Activated CD4-positive, alpha-beta T cell treated with anti-CD3 and anti-CD28 coated beads, Interleukin-2, amount 50 U/mL, for 48 hours (primary cell): ENCODE data around the gene PPIF.
"Not testable (repeated sequence)": the region's sequence is repeated elsewhere in the genome, so short reads cannot be mapped to it uniquely, and the experiment has no call there.

Source experiments
- DNase-seq, 2 experiments: peaks; one replicate each; pipeline ENCODE4 v3.0.0-alpha.2; 2020

PPIF gene

DNA sequence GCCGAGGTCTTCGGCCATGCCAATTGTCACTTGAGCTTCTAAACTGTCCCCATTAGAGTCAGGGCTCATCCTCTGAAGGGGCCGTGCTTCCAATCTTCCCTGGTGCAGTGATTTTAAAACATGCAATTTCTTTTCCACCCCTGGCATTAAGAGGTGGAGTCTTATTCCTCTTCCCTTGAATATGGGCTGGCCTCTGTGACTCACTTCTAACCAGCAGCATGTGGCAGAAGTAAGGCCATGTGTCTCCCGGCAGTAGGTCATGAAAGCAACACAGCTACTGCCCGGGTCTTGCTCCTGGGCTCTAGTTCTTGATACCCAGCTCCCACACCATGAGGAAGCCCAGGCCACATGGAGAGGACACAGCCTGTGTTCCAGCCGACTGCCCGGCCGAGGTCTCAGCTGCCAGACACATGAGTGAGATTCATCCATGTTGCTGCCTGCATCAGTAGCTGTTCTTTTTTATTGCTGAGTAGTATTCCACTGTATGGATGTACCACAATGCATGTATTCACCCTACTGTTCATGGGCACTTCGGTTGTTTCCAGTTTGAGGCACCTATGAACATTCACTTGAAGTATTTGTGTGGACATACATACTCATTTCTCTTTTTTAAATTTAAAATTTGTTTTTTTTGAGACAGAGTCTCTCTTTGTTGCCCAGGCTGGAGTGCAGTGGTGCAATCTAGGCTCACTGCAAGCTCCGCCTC is 14.5 kb upstream of the PPIF start:
- DNase-seq: not testable (repeated sequence)

DNA sequence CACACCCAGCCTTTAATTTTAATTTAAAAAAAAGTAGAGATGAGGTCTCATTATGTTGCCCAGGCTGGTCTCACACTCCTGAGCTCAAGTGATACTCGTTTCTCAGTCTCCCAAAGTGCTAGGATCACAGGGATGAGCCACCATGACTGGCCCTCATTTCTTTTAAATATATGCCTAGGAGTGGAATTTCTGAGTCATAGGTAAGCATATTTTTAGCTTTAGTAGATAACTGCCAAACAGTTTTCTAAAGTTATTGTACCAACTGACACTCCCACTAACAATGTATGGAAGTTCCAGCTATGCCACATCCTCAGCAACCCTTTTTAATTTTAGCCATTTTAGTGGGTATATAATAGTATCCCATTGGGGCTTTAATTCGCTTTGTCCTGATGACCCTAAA is 13.8 kb upstream of the PPIF start:
- DNase-seq: no peak

DNA sequence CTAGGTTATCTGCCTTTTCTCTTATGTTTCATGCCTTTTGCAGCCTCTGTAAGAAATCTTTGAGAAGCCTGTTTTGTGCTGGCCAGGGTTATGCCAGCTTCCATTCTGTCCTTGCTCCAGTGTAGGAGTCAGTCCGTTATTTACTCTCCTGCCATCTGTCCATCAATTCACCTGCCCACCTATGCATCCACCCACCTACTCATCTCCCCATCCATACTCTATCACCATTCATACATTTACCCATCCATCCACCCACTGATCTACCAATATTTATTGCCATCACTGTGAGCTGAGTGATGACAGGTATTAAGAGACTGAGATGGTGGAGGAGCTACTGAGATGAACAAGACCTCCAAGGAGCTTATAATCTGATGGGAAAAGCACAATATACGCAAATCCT is 12.7 kb upstream of the PPIF start:
- no peak for DNase-seq

DNA sequence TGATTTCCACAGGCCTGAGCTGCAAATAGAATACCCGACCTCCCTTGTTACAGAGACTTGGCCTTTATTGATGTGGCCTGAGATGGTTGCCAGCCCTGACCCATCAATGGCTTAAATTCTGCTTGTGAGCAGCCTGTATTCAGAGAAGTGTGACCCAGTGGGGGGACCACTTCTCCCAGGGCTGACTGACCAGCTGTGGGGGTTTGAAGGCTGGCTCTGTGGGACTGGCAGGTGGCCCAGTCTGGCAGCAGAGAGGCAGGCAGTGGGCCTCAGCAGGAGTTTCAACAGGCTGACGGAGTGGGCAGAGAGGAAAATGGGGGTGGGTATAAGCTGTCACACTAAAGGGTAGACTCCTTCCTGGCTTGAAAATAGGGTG is 12.2 kb upstream of the PPIF start:
- DNase-seq: no peak

DNA sequence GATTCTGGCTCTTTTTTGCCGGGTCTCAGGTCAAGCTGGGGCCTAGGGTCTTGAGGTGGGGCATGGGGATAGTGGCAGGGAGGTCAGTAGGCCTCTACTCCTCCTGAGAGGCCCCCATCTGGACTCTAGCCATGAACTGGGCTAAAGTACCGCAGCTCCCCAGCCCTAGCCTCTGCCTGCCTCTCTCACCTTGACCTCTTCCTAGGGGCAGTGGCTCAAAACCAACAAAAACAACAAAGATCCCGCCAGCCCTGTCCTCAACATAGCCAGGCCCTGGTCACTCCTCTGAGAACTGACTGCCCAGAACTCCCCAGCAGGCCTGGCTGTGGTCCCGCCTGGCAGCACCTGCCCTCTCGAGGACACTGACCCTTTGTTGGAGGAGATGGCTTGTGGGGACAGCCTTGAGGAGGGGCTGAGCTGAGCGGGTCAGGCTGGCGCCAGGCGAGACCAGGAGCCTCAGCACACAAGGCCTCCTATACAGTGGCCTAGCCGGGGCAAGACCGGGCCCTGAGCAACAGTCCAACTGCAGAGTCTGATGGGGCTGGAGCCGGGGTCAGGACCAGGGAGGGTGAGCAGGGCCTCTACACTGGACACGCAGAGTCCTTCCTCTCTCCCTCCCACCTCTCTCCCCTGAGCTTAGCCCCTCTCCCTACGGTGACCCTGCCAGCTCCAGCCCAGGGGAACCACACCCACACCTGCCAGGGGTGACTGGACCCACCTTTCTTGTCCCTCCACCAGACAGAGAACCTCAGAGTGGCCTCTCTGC is 11.6 kb upstream of the PPIF start:
- DNase-seq: no peak

GRCh38 chr10:79336276-79336675 is 11.0 kb upstream of the PPIF start:
- no peak for DNase-seq

DNA sequence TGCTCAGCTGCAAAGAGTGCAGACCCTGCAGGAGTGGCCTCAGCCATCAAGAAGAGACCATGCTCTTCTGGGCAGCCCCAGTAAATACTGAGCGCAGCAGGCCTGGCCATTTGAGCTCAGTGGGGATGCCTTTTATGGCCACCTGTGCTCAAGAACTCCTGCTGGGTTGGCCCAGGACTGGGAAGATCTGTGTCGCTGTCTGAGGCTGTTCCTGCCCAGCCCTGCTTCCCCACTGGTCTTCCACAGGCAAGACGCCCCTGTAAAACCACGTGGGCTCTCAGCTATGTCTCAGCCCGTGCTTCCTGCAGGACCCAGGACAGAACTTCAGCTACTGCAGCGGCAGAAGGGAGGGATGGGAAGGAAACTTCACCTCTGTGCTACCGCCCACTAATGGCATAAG is 10.5 kb upstream of the PPIF start:
- DNase-seq: no peak

GRCh38 chr10:79337783-79338469 is 9.3 kb upstream of the PPIF start:
- not testable (repeated sequence) for DNase-seq

GRCh38 chr10:79339266-79339665 is 8.0 kb upstream of the PPIF start:
- no peak for DNase-seq

GRCh38 chr10:79340646-79341244 is 6.5 kb upstream of the PPIF start:
- DNase-seq: no peak

GRCh38 chr10:79342295-79342761 is 4.9 kb upstream of the PPIF start:
- DNase-seq: no peak

DNA sequence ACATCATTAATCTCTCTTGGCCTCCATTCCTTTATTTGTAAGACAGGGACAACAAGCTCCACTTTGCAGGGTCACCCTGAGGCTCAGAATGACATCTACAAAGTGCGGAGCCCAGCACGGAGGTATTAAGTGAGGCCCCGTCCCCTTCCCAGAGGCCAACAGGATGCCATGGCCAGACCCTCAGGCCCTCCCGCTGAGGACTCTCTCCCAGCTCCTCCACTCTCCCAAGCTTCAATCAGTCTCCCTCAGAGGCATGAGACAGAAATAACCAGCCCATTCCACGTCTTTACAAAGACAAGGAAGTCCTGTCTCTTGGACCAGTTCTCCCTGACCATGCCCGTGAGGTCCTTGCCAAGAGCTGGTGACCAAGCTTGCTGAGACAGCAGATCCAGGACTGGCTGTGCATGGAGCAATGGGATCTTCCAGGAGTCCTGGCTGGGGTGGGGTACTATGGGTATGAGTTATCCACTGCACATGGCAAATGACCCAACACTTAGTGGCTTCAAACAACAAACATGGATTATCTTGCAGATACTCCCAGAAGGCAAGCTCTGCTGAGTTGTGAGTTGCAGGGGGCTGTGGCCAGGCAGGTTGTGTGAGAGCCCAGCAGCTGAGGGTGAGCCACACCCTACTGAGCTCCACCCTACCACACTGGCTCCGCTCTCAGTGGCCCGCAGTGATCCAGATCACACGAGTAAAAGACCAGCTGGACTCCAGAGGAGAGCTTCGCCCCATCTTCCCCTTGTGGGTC is 4.3 kb upstream of the PPIF start:
- DNase-seq: no peak

DNA sequence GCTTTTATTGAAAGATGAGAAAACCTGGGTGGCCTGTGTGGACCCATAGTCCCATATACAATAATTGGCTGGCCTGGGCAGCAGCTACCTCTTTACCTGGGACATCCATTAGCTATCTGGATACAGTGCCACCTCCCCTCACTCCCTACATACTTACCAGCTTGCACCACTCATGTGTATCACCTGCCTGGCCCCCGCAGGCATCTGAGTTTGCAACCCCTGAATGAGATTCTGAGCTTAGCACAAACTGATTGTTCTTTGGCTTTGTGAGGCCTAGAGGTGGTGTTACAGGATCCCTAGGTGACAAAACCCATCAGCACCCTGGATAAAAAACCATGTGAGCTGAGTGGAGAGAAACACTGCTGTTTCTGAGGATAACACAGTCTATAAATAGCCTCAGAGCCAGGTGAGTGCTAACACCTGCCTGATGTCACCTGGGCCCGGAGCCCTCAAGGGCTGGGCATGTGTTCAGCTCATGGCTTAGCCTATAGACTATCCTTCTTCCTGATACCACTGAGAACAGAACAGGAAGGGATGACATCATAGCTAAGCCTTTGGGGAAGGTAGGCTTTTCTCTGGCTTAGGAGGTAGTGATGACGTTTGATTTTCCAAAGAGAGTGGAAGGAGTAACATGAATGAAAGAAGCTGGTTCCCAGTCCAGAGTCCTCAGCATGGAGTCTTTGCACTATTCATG is 2.6 kb upstream of the PPIF start:
- no peak for DNase-seq

DNA sequence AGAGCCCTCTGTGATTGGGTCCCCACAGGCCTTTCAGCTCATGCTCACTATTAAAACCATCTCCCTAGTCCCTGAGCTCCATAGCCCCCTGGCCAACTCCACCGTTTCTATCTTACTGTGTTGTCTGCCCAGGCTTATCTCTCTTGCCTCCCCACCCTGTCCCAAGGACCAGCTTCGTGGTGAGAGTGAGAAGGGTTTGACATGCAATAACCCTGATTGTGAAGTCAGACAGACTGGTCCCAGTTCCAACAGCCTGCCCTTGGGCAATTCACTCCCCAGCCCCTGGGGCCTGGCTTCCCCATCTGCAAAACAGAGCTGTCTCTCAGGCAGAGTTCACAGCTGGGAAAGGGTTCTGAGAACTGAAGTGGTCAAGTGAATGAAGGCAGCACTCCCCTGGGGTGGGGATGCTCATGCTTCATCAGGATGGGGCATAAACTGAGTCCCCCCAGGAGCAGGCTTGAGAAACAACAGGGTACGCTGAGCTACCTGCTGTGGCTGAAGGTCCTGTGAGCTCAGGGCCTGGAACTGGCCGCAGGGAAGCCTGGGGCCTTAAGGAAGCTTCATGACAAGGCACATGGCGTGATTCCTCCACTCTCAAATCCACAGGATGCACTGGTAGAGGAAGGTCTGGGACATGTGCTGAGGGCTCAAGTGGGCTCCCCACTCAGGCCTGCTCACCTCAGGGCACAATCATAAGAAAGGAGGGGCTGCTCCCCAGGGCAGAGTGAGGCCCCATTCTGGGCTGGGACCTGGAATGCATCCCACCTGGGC is 1.8 kb upstream of the PPIF start:
- DNase-seq: peak in 1 of 2 experiments; percentile 4

GRCh38 chr10:79346012-79346340 is 1.3 kb upstream of the PPIF start:
- no peak for DNase-seq

GRCh38 chr10:79346388-79347225 is 662 bp upstream of the PPIF start:
- DNase-seq: peak in 1 of 2 experiments; percentile 15

- peak; percentile 81 to 83 for DNase-seq
Observed at GRCh38 chr10:79347894-79348639, 798 bp downstream of the PPIF start.

DNA sequence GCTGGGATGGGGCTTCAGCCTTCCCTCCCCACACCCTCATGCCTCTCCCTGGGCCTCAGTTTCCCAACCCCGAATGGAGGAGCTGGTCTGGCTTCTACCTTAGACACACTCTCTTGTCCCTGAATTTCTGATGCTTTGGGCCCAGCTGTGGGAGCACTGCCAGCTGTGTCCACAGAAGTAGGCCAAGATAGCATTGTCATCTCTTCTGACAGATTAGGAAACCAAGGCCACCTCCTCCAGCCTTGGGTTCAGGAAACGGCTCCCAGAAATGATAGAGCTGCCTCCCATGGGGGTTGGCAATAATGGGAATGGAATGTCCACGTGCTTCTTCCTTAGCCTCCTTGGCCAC is 1.3 kb downstream of the PPIF start:
- DNase-seq: peak in 1 of 2 experiments; percentile 5

DNA sequence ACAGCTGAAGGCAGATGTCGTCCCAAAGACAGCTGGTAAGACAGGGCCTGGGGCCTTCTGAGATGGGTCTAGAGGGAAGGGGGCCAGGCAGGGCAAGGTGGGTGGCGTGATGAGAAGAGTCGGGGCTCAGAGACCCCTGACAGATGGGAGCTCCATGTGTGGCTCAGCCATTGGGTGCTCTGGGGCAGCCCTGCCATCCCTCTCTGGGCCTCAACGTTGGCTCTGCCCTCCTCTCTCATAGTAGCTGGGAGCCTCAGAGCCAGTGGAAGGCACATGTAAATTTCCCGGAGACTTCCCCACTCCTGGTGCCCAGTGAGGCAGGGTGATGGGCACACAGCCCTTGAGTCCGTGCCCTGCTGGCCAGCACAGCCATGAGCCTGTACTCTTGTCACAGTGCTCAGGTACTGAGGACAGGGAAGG is 1.8 kb downstream of the PPIF start:
- DNase-seq: no peak
